Measurements from ENCODE around the gene TRIM54. TPM values are rescaled to one million over a fixed set of nuclear protein-coding genes. Genes with fewer than 3 reads are reported as not detected.

TRIM54 gene
- total and polyA plus RNA-seq, 2 of the 8 experiments (the other 6 are each of a cell fraction or from before 2014, with no cell fraction given): 3.9 to 5.8 TPM

GRCh38 chr2:27322301-27322765, 40.1 kb downstream of the TRIM54 start:
- 0 out of 2 replicates have a peak overlapping the region, but pooled peaks have one; percentile 54 for H2AFZ ChIP-seq (ENCODE audit: low read length)
- no peak overlapping the region; the same call in 1 of the 2 replicates for H4K8ac ChIP-seq (ENCODE audit: extremely low read depth, insufficient read depth, low read length)
- H4K20me1 ChIP-seq (replicated peaks in 1 of 2; ENCODE audit: control insufficient read depth in 1 of 2, insufficient read depth in 2 of 2, low read length in 2 of 2): no peaks in the 10 kb centered on the region
- peak overlapping the region; percentile 96 to 97 for H3K4me2 ChIP-seq (ENCODE audit: insufficient read depth in 1 of 2, low read depth in 2 of 2, low read length in 2 of 2)
- peak overlapping the region; percentile 55 to 93 (median 86) for H3K9ac ChIP-seq (replicated peaks in 1 of 4; ENCODE audit: extremely low read depth in 1 of 4, low read depth in 3 of 4, low read length in 3 of 4)
- CTCF ChIA-PET (ENCODE audit: partially characterized antibody): interaction anchor here (0.7 to 10.3 kb wide), 12 partner anchors 10 to 79 kb away, joined by 3 to 128 read pairs (median 4); partner anchors contain the start of genes GTF3C2, SNX17 and UCN
- POLR2A ChIA-PET (ENCODE audit: partially characterized antibody): interaction anchor here (0.6 to 9.4 kb wide), 26 partner anchors 8 to 361 kb away, joined by 3 to 105 read pairs (median 8); partner anchors contain the start of genes GTF3C2, TRIM54, UCN and ZNF513
- H3K36me3 ChIP-seq (ENCODE audit: control insufficient read depth in 2 of 4, insufficient read depth in 4 of 4, low read length in 3 of 4): peaks cover 9 to 16% (median 13%) of the 10 kb centered on the region in 4 experiments; a peak in 6 of 8 replicates
- peak overlapping the region; percentile 94 for H3K27ac ChIP-seq (ENCODE audit: low read depth, low read length)
- H2AK5ac ChIP-seq (ENCODE audit: low read depth, low read length): no peak overlapping the region
- WGBS, 2 experiments (ENCODE audit: extremely low coverage in 1 of 2, insufficient coverage in 1 of 2, insufficient read length in 1 of 2, insufficient replicate concordance in 2 of 2, low coverage in 1 of 2, low lambda C conversion rate in 2 of 2, missing lambda C conversion rate in 1 of 2): 18% methylated on average over 10 of the region's 10 CpGs; no CpG with 5 or more reads in 1 of the 2 experiments
- H2BK5ac ChIP-seq (ENCODE audit: low read depth, low read length): peak overlapping the region; percentile 92; the same call in 1 of the 2 replicates
- H3K23me2 ChIP-seq (ENCODE audit: low read depth, low read length): peaks cover 7% of the 10 kb centered on the region
- H3K23ac ChIP-seq (ENCODE audit: insufficient read length): no peak overlapping the region
- H3K4me1 ChIP-seq (replicated peaks in 1 of 4; ENCODE audit: control insufficient read depth in 3 of 4, insufficient read depth in 4 of 4, low read length in 3 of 4): peaks cover 0 to 10% (median 0%) of the 10 kb centered on the region in 4 experiments; a peak in 4 of 7 replicates
- DNase-seq (ENCODE audit: low read depth in 1 of 2, low spot score in 2 of 2): no peak
- no peak for FAIRE-seq
- H3K79me2 ChIP-seq (ENCODE audit: control insufficient read depth in 1 of 2, insufficient read depth in 2 of 2, low read length in 2 of 2): no peaks in the 10 kb centered on the region; a peak in 1 of 4 replicates
- no peak overlapping the region for H2BK12ac ChIP-seq (ENCODE audit: low read depth, low read length)
- H2BK15ac ChIP-seq (ENCODE audit: low read length): no peak overlapping the region
- H3K27me3 ChIP-seq (replicated peaks in 1 of 4; ENCODE audit: control insufficient read depth in 3 of 4, extremely low read depth in 1 of 4, insufficient read depth in 3 of 4, low read length in 3 of 4): no peaks in the 10 kb centered on the region
- no peaks in the 10 kb centered on the region for H3K79me1 ChIP-seq (ENCODE audit: low read depth, low read length)
- 0 out of 2 replicates have a peak overlapping the region, but pooled peaks have one; percentile 51 for H3K18ac ChIP-seq (ENCODE audit: extremely low read depth, low read length)
- H2BK120ac ChIP-seq (replicated peaks; ENCODE audit: low read depth, low read length): no peak overlapping the region
- peak overlapping the region; percentile 20 for H3K56ac ChIP-seq (replicated peaks; ENCODE audit: insufficient read length, low read depth, low read length)
- H4K91ac ChIP-seq (replicated peaks; ENCODE audit: insufficient read length, low read length): peak overlapping the region; percentile 25
- H3K9me3 ChIP-seq (ENCODE audit: insufficient read depth in 2 of 2, low read depth in 1 of 2, low read length in 1 of 2): no peaks in the 10 kb centered on the region
- H3K4ac ChIP-seq (replicated peaks; ENCODE audit: insufficient read length, low read depth, low read length): no peak overlapping the region
- H3K4me3 ChIP-seq (ENCODE audit: extremely low read depth in 1 of 4, insufficient read depth in 2 of 4, low read depth in 3 of 4, low read length in 4 of 4): peak overlapping the region; percentile 85 to 99 (median 88)
- H4K5ac ChIP-seq (ENCODE audit: insufficient read length, low read depth, low read length): peak overlapping the region; percentile 1
- H3K14ac ChIP-seq (ENCODE audit: insufficient read length): no peak overlapping the region
- no peak overlapping the region for H2BK20ac ChIP-seq (ENCODE audit: low read length)
- TF ChIP-seq GTF2F1 (IDR thresholded peaks at IDR 0.05; ENCODE audit: borderline replicate concordance, low read depth, low read length) (no peak), TEAD4 (IDR thresholded peaks at IDR 0.05; ENCODE audit: low read depth, low read length) (no peak), CBX5 (IDR thresholded peaks at IDR 0.05; ENCODE audit: low read depth, low read length) (no peak), EGR1 (IDR thresholded peaks at IDR 0.05; ENCODE audit: borderline replicate concordance, low read depth, low read length) (no peak), GABPA (IDR thresholded peaks at IDR 0.05; ENCODE audit: borderline replicate concordance, insufficient read depth, low read length) (no peak), SP1 (IDR thresholded peaks at IDR 0.05; ENCODE audit: low read depth, low read length) (no peak), CEBPB (IDR thresholded peaks at IDR 0.05; ENCODE audit: low read depth, low read length) (no peak), NANOG (IDR thresholded peaks at IDR 0.05; ENCODE audit: insufficient read depth, low read depth, low read length, poor library complexity, severe bottlenecking) (no peak), BRCA1 (IDR thresholded peaks at IDR 0.05; ENCODE audit: low read depth, low read length) (no peak), EZH2 (IDR thresholded peaks at IDR 0.05; ENCODE audit: low read depth, low read length, severe bottlenecking) (no peak), PHF8 (conservative IDR thresholded peaks at IDR 0.05; ENCODE audit: low read depth, low read length) (no peak), FOSL1 (IDR thresholded peaks at IDR 0.05; ENCODE audit: insufficient read depth, low read depth, low read length) (no peak), RXRA (IDR thresholded peaks at IDR 0.05; ENCODE audit: insufficient read depth, low read depth, low read length) (no peak)

Data from H1 (cell line).